ENCODE results near the gene MIS18BP1.
"Not testable (repeated sequence)": the region's sequence is repeated elsewhere in the genome, so short reads cannot be mapped to it uniquely, and the experiment has no call there.

MIS18BP1 gene

GRCh38 chr14:45246151-45246550 is 6.9 kb downstream of the MIS18BP1 start:
- no peak for DNase-seq (ENCODE audit: low read depth in 2 of 2)

GRCh38 chr14:45242706-45243105 is 10.3 kb downstream of the MIS18BP1 start:
- DNase-seq (ENCODE audit: low read depth in 2 of 2): no peak

- DNase-seq (ENCODE audit: low read depth in 2 of 2): no peak
Measured at GRCh38 chr14:45238988-45239387, 14.0 kb downstream of the MIS18BP1 start.

GRCh38 chr14:45227566-45227965 is 25.4 kb downstream of the MIS18BP1 start:
- no peak for DNase-seq (ENCODE audit: low read depth in 2 of 2)

DNA sequence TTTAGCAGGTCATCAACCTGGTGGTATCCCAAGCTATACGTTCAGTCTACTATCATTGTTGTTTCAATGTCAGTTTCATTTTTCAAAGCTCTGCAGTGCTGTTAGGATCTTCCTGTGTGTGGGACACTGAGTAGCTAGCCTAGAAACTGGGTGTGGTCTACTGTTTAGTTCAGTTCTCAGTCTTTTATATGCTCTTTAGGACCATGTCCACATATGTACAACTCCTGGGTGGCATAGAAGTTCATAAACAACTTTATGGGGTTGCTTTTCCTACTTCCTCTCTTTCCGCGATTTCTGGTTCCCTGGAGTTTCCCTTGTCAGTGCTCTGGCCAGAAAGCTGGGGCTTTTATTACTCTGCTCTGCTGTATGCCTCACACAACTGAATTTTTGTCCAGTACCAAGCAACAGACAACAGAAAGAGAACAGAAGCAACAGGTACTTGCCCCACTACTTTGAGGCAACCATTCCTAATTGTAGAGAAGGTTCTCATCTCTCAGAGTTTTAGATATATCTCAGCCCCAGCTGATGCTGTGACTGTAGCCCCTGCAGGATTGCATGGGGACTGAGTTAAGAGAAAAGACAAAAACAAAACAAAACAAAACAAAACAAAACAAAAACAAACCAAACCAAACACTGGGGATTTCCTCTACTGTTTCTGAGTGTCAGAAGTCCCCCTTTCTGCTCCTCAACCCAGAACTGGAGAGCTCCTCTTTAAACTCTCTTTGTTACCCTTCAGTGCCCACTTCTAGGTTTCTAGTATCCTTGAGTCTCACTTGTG is 30.3 kb downstream of the MIS18BP1 start:
- no peak for DNase-seq (ENCODE audit: low read depth in 2 of 2)

- not testable (repeated sequence) for DNase-seq (ENCODE audit: low read depth in 2 of 2)
Measured at GRCh38 chr14:45214341-45214740, 38.7 kb downstream of the MIS18BP1 start.

DNA sequence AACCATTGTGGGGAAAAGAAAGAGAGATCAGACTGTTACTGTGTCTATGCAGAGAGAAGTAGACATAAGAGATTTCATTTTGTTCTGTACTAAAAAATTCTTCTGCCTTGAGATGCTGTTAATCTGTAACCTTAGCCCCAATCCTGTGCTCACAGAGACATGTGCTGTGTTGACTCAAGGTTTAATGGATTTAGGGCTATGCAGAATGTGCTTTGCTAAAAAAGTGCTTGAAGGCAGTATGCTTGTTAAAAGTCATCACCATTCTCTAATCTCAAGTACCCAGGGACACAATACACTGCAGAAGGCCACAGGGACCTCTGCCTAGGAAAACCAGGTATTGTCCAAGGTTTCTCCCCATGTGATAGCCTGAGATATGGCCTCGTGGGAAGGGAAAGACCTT is 39.3 kb downstream of the MIS18BP1 start:
- DNase-seq (ENCODE audit: low read depth in 2 of 2): not testable (repeated sequence)

DNA sequence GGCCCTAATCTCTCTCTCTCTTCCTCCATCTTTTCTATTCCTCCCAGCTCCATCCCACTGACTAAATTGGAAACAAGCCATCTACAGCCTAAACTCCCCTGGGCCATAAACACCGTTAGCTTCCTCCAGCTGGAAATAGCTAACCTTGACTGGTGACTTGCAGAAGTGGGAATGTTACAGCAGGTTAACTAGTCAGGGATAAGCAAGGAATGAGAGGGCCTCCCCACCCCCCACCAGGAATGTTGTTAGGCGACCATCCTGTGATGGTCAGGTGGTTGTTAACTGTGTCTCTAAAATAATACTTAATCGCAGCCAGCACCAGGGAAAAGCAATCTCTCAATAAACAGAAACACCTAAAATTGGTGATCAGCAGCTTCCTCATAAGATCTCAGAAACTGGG is 40.8 kb downstream of the MIS18BP1 start:
- no peak for DNase-seq (ENCODE audit: low read depth in 2 of 2)

- no peak for DNase-seq (ENCODE audit: low read depth in 2 of 2)
Measured at GRCh38 chr14:45211295-45211694, 41.7 kb downstream of the MIS18BP1 start.

DNA sequence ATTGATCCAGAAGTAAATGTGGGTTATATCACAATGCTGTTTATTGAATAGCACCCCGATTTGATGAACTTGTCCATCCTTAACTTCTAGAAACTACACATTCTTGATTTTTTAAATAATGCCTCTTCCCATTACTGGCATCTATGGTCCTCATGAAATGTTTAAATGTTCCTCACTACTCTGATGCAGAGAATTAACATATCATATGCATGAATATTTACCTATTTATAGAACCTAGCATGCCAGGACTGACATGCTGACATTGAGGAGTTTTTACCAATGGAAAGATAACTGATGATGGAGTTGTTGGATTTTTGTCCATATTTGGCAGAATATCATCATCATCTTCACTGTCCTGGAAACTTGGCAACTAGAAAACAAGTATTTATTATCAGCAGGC is 42.8 kb downstream of the MIS18BP1 start:
- no peak for DNase-seq (ENCODE audit: low read depth in 2 of 2)

- no peak for DNase-seq (ENCODE audit: low read depth in 2 of 2)
Measured at GRCh38 chr14:45204241-45204640, 48.8 kb downstream of the MIS18BP1 start.

GRCh38 chr14:45201905-45202304 is 51.1 kb downstream of the MIS18BP1 start:
- DNase-seq (ENCODE audit: low read depth in 2 of 2): peak in 1 of 2 donors; percentile 3

DNA sequence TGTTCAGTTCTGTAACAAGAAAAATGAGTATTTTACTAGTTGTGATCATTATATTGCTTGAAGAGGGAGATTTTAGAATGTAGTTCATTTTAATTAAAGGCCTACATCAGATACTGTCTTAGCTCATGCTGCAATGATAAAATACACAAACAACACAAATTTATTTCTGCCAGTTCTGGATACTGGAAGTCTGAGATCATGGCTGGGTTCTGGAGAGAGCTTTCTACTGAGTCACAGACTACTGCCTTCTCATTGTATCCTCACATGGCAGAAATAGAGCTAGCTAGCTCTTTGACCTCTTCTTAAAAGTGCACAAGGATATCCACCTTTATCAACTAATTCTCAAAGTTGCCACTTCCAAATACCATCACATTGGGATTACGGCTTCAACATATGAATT is 53.8 kb downstream of the MIS18BP1 start:
- no peak for DNase-seq (ENCODE audit: low read depth in 2 of 2)

DNA sequence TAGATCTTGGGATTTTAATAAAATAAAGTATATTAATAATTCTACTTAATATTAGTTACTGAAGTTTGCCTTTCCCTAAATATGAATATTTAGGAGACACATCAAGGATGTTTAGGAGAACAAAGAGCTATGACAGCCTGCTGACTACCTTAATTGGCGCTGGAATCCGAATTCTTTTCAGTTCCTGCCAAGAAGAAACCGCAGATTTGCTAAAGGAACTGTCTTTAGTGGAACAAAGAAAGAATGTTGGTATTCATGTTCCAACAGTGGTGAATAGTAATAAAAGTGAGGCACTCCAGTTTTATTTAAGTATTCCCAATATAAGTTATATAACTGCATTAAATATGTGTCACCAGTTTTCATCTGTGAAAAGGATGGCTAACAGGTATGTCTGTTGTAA is 54.5 kb downstream of the MIS18BP1 start:
- no peak for DNase-seq (ENCODE audit: low read depth in 2 of 2)

- DNase-seq (ENCODE audit: low read depth in 2 of 2): no peak
Measured at GRCh38 chr14:45194964-45195363, 58.0 kb downstream of the MIS18BP1 start.

GRCh38 chr14:45185100-45185814 is 67.7 kb downstream of the MIS18BP1 start:
- no peak for DNase-seq (ENCODE audit: low read depth in 2 of 2)

DNA sequence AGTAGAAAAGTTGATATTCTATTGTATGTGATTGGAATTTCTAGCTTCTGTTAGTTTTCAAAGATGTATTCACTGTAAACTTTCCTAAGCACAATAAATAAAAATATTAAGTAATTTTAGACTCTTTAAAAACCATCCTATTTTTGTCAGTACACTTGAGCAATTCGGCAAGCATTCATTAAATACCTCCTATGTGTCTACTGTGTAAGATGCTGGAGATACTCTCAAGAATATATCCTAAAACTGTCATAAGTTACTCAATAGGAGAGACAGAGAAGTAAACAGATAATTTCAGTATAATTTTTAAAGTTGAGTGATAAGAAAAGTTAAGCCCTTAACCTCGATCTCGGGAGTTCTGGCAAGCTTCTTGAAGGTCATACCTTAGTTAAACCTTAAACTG is 71.2 kb downstream of the MIS18BP1 start:
- no peak for DNase-seq (ENCODE audit: low read depth in 2 of 2)

DNA sequence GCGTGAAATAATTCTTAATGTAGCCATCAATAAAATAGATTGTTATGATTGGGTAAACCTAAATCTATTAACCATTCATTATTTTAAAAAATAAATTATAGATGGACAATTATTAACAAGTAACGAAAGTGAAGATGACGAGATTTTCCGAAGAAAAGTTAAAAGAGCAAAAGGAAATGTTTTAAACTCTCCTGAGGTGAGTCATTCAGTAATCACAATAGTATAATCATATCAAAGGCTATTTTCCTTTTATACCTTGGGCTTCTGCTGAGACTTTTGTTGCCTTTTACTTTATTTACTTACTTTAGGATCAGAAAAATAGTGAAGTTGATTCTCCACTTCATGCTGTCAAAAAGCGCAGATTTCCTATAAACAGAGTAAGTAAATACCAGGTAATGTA is 71.7 kb downstream of the MIS18BP1 start:
- no peak for DNase-seq (ENCODE audit: low read depth in 2 of 2)

DNA sequence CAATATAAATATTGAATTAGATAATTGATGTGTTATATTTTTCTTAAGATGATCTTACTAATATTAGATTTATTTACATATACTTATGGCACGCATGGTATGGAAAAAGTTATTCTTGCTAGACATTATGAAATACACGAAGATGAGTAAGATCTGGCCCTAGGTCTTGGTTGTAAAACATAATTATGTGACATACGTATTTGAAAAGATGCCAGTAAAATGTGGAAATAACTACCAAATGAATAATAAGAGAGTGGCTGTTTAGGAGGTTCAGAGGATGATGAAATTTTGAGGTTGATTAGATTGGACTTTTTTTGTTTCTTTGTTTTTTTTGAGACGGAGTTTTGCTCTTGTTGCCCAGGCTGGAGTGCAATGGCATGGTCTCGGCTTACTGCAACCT is 75.9 kb downstream of the MIS18BP1 start:
- no peak for DNase-seq (ENCODE audit: low read depth in 2 of 2)

DNA sequence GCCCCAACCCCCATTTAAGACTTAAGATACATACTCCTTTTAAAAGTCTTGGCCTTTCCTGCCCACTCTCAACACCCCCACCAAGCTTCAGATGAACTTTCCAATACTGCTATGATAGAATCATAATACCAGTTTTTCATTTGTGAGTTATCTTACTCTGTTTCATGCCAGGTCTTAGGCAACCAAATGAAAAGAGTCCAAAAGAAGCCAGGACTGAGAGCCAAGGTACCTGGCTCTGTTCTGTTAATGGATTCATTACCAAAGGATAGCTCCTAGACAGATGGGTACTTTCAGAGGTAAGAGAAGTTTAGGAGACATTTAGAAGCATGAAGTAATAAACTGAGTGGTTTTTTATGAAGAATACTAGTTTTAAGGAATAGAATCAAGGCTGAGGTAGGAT is 83.1 kb downstream of the MIS18BP1 start:
- DNase-seq (ENCODE audit: low read depth in 2 of 2): no peak

DNA sequence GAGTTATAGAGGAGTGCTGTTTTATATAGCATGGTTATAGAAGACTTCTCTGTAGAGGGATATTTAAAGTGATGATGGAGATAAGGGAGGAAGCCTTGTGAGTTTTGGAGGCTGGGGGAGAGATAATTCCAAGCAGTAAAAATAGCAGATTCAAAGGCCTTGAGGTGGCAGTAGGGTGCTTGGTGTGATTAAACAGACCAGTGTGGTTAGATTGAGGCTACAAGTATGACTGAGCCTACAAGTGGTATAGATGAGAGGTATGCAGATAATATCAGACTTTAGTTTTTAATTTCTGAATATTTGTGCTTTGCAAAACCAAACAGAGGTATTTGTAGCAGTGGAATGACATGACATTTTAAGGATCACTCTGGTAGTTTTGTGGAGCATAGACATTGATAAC is 96.9 kb downstream of the MIS18BP1 start:
- DNase-seq (ENCODE audit: low read depth in 2 of 2): no peak

All from stimulated activated CD4-positive, alpha-beta T cell treated with anti-CD3 and anti-CD28 coated beads, Interleukin-4, amount 100 ng/mL, for 48 hours (primary cell).